ENCODE results near the gene STAM.

STAM gene

GRCh38 chr10:17607603-17608332 lies 36.2 kb upstream of the STAM start:
- in situ Hi-C loops (cut with MboI; ENCODE audit: low pct_unique_long_range_greater_than_20kb, low sequenced_read_pairs, unreplicated experiment): loop anchor here (25.0 kb wide), 2 partner anchors 505 to 630 kb away; no protein-coding TSS in a partner anchor
- DNase-seq (ENCODE audit: low spot score): peak; percentile 57
- peak; percentile 78 for TF ChIP-seq CTCF (IDR thresholded peaks at IDR 0.05; ENCODE audit: extremely low read depth, insufficient read depth, missing control alignments)

GRCh38 chr10:17609523-17610079 lies 34.4 kb upstream of the STAM start:
- no peak for TF ChIP-seq CTCF (IDR thresholded peaks at IDR 0.05; ENCODE audit: extremely low read depth, insufficient read depth, missing control alignments)
- DNase-seq (ENCODE audit: low spot score): no peak
- in situ Hi-C loops (cut with MboI; ENCODE audit: low pct_unique_long_range_greater_than_20kb, low sequenced_read_pairs, unreplicated experiment): loop anchor here (10.0 to 25.0 kb wide), 3 partner anchors 125 to 628 kb away; no protein-coding TSS in a partner anchor

- in situ Hi-C loops (cut with MboI; ENCODE audit: low pct_unique_long_range_greater_than_20kb, low sequenced_read_pairs, unreplicated experiment): loop anchor here (10.0 to 25.0 kb wide), 3 partner anchors 118 to 621 kb away; no protein-coding TSS in a partner anchor
- DNase-seq (ENCODE audit: low spot score): peak; percentile 58
- no peak for TF ChIP-seq CTCF (IDR thresholded peaks at IDR 0.05; ENCODE audit: extremely low read depth, insufficient read depth, missing control alignments)
Observed at GRCh38 chr10:17616403-17617030, 27.4 kb upstream of the STAM start.

- in situ Hi-C loops (cut with MboI; ENCODE audit: low pct_unique_long_range_greater_than_20kb, low sequenced_read_pairs, unreplicated experiment): loop anchor here (10.0 to 25.0 kb wide), 3 partner anchors 118 to 620 kb away; no protein-coding TSS in a partner anchor
- peak; percentile 79 for DNase-seq (ENCODE audit: low spot score)
- no peak for TF ChIP-seq CTCF (IDR thresholded peaks at IDR 0.05; ENCODE audit: extremely low read depth, insufficient read depth, missing control alignments)
Observed at GRCh38 chr10:17617031-17617911, 26.7 kb upstream of the STAM start, which contains the start of gene HACD1. Gene HACD1, minus strand, starts transcription at chr10:17617374. Its CDS starts 35 bp downstream, at chr10:17617339.

- in situ Hi-C loops (cut with MboI; ENCODE audit: low pct_unique_long_range_greater_than_20kb, low sequenced_read_pairs, unreplicated experiment): loop anchor here (25.0 kb wide), 2 partner anchors 490 to 615 kb away; no protein-coding TSS in a partner anchor
- DNase-seq (ENCODE audit: low spot score): no peak
- TF ChIP-seq CTCF (IDR thresholded peaks at IDR 0.05; ENCODE audit: extremely low read depth, insufficient read depth, missing control alignments): no peak
Observed at GRCh38 chr10:17622061-17622460, 21.9 kb upstream of the STAM start.
